HL-60 (cell line): ENCODE results near the gene CATSPER4.

Source experiments
- DNase-seq, 2 experiments: peaks; one replicate each; pipeline ENCODE4 v3.0.0-alpha.2; 2010 to 2020; ENCODE audit warnings: low read depth in 1 of 2, low spot score in 1 of 2
- H3K27ac ChIP-seq: fragments of 250-450 bp; sonication (Bioruptor Pico); replicated peaks from 2 replicates; pipeline ENCODE4 v1.5.1; 2020; ENCODE audit warnings: mild to moderate bottlenecking, moderate library complexity
- H3K27me3 ChIP-seq: fragments of 250-450 bp; sonication (Bioruptor Pico); 2 replicates; pipeline ENCODE4 v1.5.1; 2021; ENCODE audit warnings: mild to moderate bottlenecking, moderate library complexity; ENCODE audit not compliant: insufficient read depth, poor library complexity, severe bottlenecking
- H3K4me3 ChIP-seq: replicated peaks from 2 replicates; pipeline ENCODE4 v1.5.1; 2011; ENCODE audit warnings: mild to moderate bottlenecking, control low read depth, low read length; ENCODE audit not compliant: insufficient read depth
- GABPA ChIP-seq: IDR thresholded peaks from 2 replicates; pipeline ENCODE4 v1.6.1; 2012; ENCODE audit warnings: low read depth
- POLR2AphosphoS5 ChIP-seq: IDR thresholded peaks from 2 replicates; pipeline ENCODE4 v1.6.1; 2012; ENCODE audit warnings: low read depth
- SPI1 ChIP-seq: IDR thresholded peaks from 2 replicates; pipeline ENCODE4 v1.6.1; 2012; ENCODE audit warnings: low read depth, mild to moderate bottlenecking, borderline replicate concordance
- TF ChIP-seq, protein P1 (sequence below): IDR thresholded peaks from one replicate; pipeline ENCODE4 v1.5.1; 2011; ENCODE audit warnings: low read length, control low read depth, inconsistent platforms; ENCODE audit not compliant: insufficient read depth
- TF ChIP-seq, protein P2 (sequence below): IDR thresholded peaks from 2 replicates; pipeline ENCODE4 v1.6.1; 2012; ENCODE audit warnings: low read depth; ENCODE audit not compliant: insufficient replicate concordance

CATSPER4 gene

DNA sequence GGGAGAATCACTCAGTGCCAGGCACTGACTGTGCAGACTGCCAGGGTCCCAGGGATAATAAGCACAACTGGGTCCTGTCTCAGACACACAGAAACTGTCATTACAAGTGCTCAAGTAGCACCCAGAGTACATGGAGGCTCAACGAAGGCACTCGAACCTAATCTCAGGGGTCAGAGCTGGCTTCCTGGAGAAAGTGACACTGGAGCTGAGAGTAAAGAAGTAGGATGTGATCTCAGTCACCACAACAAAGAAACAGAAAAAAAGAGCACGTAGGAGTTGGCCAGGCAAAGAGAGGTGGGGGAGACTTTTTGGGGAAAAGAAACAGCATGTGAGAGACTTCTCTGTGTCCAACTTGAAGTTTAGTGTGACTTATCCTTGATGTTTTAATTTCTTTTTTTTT is 1.3 kb downstream of the CATSPER4 start:
- no peak overlapping the region for H3K27ac ChIP-seq
- TF ChIP-seq POLR2AphosphoS5 (no peak), SPI1 (no peak), GABPA (no peak)
- TF ChIP-seq, protein P1, sequence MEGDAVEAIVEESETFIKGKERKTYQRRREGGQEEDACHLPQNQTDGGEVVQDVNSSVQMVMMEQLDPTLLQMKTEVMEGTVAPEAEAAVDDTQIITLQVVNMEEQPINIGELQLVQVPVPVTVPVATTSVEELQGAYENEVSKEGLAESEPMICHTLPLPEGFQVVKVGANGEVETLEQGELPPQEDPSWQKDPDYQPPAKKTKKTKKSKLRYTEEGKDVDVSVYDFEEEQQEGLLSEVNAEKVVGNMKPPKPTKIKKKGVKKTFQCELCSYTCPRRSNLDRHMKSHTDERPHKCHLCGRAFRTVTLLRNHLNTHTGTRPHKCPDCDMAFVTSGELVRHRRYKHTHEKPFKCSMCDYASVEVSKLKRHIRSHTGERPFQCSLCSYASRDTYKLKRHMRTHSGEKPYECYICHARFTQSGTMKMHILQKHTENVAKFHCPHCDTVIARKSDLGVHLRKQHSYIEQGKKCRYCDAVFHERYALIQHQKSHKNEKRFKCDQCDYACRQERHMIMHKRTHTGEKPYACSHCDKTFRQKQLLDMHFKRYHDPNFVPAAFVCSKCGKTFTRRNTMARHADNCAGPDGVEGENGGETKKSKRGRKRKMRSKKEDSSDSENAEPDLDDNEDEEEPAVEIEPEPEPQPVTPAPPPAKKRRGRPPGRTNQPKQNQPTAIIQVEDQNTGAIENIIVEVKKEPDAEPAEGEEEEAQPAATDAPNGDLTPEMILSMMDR, result no peak
- TF ChIP-seq, protein P2, sequence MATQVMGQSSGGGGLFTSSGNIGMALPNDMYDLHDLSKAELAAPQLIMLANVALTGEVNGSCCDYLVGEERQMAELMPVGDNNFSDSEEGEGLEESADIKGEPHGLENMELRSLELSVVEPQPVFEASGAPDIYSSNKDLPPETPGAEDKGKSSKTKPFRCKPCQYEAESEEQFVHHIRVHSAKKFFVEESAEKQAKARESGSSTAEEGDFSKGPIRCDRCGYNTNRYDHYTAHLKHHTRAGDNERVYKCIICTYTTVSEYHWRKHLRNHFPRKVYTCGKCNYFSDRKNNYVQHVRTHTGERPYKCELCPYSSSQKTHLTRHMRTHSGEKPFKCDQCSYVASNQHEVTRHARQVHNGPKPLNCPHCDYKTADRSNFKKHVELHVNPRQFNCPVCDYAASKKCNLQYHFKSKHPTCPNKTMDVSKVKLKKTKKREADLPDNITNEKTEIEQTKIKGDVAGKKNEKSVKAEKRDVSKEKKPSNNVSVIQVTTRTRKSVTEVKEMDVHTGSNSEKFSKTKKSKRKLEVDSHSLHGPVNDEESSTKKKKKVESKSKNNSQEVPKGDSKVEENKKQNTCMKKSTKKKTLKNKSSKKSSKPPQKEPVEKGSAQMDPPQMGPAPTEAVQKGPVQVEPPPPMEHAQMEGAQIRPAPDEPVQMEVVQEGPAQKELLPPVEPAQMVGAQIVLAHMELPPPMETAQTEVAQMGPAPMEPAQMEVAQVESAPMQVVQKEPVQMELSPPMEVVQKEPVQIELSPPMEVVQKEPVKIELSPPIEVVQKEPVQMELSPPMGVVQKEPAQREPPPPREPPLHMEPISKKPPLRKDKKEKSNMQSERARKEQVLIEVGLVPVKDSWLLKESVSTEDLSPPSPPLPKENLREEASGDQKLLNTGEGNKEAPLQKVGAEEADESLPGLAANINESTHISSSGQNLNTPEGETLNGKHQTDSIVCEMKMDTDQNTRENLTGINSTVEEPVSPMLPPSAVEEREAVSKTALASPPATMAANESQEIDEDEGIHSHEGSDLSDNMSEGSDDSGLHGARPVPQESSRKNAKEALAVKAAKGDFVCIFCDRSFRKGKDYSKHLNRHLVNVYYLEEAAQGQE, result no peak
- H3K4me3 ChIP-seq, result no peak overlapping the region
- no peak for DNase-seq
- no peaks in the 10 kb centered on the region for H3K27me3 ChIP-seq

DNA sequence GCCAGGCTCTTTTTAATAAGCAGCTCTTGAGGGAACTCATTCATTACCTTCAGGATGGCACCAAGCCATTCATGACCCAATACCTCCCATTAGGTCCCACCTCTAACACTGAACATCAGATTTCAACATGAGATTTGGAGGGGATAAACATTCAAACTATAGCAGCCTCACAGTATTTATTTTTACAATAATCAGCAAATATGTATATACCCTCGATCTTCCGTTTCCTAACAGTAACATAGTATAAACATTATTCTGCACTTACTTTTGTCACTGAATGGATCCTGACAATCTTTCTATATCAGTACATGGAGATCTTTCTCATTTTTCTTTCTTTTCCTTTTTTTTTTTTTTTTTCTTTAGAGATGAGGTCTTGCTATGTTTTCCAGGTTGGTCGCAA is 5.4 kb downstream of the CATSPER4 start:
- H3K4me3 ChIP-seq, result no peak overlapping the region
- TF ChIP-seq, protein P1, result no peak
- TF ChIP-seq, protein P2, result no peak
- TF ChIP-seq GABPA (no peak), POLR2AphosphoS5 (no peak), SPI1 (no peak)
- H3K27ac ChIP-seq, result no peak overlapping the region
- H3K27me3 ChIP-seq, result no peaks in the 10 kb centered on the region
- DNase-seq, result no peak

DNA sequence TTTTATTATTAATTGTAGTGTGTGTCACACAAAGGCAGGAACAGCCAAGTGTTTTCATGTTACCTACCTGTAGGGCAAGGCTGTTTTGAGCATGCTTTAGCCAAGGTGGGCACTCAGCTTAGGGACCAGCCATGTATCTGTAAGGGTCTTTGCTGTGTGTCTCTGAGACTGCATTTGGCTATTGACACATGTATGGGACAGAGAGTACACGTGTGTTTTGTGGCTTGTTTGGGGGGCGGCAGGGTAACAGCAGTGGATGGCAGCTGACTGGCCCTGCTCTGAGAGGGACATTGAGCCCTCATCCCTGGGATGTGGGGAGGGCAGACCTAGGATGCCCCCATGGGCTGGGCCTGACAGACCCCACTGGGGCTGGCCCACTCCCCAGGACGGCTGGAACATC is 6.9 kb downstream of the CATSPER4 start:
- Histone ChIP-seq H3K4me3 (no peak overlapping the region), H3K27me3 (no peaks in the 10 kb centered on the region), H3K27ac (no peak overlapping the region)
- DNase-seq, result no peak
- TF ChIP-seq SPI1 (no peak), GABPA (no peak)
- TF ChIP-seq, protein P1, result no peak
- TF ChIP-seq, protein P2, result no peak
